ENCODE data around the gene PPP2R5D. TPM values are rescaled to one million over a fixed set of nuclear protein-coding genes. Genes with fewer than 3 reads are reported as not detected.

Gene PPP2R5D
- total and polyA plus RNA-seq, 2 of the 8 experiments (the other 6 are each of a cell fraction or from before 2014, with no cell fraction given), result 52.1 to 55.7 TPM

GRCh38 chr6:42961020-42961470, 23.3 kb upstream of the PPP2R5D start:
- Histone ChIP-seq H3K56ac (replicated peaks; ENCODE audit: insufficient read length, low read depth, low read length) (no peak overlapping the region), H3K79me1 (ENCODE audit: low read depth, low read length) (no peaks in the 10 kb centered on the region; the same call in 1 of the 2 replicates), H2BK15ac (ENCODE audit: low read length) (0 out of 2 replicates have a peak overlapping the region, but pooled peaks have one; percentile 81), H4K5ac (ENCODE audit: insufficient read length, low read depth, low read length) (no peak overlapping the region), H3K14ac (ENCODE audit: insufficient read length) (no peak overlapping the region), H2BK120ac (replicated peaks; ENCODE audit: low read depth, low read length) (no peak overlapping the region), H4K91ac (replicated peaks; ENCODE audit: insufficient read length, low read length) (no peak overlapping the region), H3K9me3 (ENCODE audit: insufficient read depth in 2 of 2, low read depth in 1 of 2, low read length in 1 of 2) (no peaks in the 10 kb centered on the region), H3K18ac (ENCODE audit: extremely low read depth, low read length) (no peak overlapping the region; the same call in 1 of the 2 replicates), H2BK12ac (ENCODE audit: low read depth, low read length) (0 out of 2 replicates have a peak overlapping the region, but pooled peaks have one; percentile 50), H4K20me1 (replicated peaks in 1 of 2; ENCODE audit: control insufficient read depth in 1 of 2, insufficient read depth in 2 of 2, low read length in 2 of 2) (no peaks in the 10 kb centered on the region), H3K4ac (replicated peaks; ENCODE audit: insufficient read length, low read depth, low read length) (no peak overlapping the region), H4K8ac (ENCODE audit: extremely low read depth, insufficient read depth, low read length) (no peak overlapping the region), H2BK5ac (ENCODE audit: low read depth, low read length) (0 out of 2 replicates have a peak overlapping the region, but pooled peaks have one; percentile 24), H2AK5ac (ENCODE audit: low read depth, low read length) (no peak overlapping the region), H3K36me3 (ENCODE audit: control insufficient read depth in 2 of 4, insufficient read depth in 4 of 4, low read length in 3 of 4) (peaks cover 0 to 2% (median 0%) of the 10 kb centered on the region in 4 experiments; a peak in 1 of 8 replicates), H3K79me2 (ENCODE audit: control insufficient read depth in 1 of 2, insufficient read depth in 2 of 2, low read length in 2 of 2) (no peaks in the 10 kb centered on the region), H3K23ac (ENCODE audit: insufficient read length) (no peak overlapping the region), H3K4me3 (ENCODE audit: extremely low read depth in 1 of 4, insufficient read depth in 2 of 4, low read depth in 3 of 4, low read length in 4 of 4) (peak overlapping the region; percentile 50 to 87 (median 76)), H3K27me3 (replicated peaks in 1 of 4; ENCODE audit: control insufficient read depth in 3 of 4, extremely low read depth in 1 of 4, insufficient read depth in 3 of 4, low read length in 3 of 4) (peaks cover 0 to 13% (median 10%) of the 10 kb centered on the region in 4 experiments; a peak in 5 of 7 replicates), H3K27ac (ENCODE audit: low read depth, low read length) (no peak overlapping the region), H2AFZ (ENCODE audit: low read length) (no peak overlapping the region), H2BK20ac (ENCODE audit: low read length) (no peak overlapping the region), H3K23me2 (ENCODE audit: low read depth, low read length) (peaks cover 10% of the 10 kb centered on the region), H3K4me2 (ENCODE audit: insufficient read depth in 1 of 2, low read depth in 2 of 2, low read length in 2 of 2) (peak overlapping the region; percentile 69 to 99), H3K4me1 (replicated peaks in 1 of 4; ENCODE audit: control insufficient read depth in 3 of 4, insufficient read depth in 4 of 4, low read length in 3 of 4) (peaks cover 0 to 8% (median 6%) of the 10 kb centered on the region in 4 experiments; a peak in 5 of 7 replicates), H3K9ac (replicated peaks in 1 of 4; ENCODE audit: extremely low read depth in 1 of 4, low read depth in 3 of 4, low read length in 3 of 4) (peak overlapping the region in 1 of 4 experiments; percentile 25; a peak in 2 of 7 replicates)
- ChIA-PET POLR2A (ENCODE audit: partially characterized antibody) (interaction anchor here (0.8 to 5.3 kb wide), 16 partner anchors 9 to 198 kb away, joined by 3 to 21 read pairs (median 4); partner anchors contain the start of genes CNPY3, KLHDC3, MEA1 and PEX6), CTCF (ENCODE audit: partially characterized antibody) (interaction anchor here (0.6 to 2.2 kb wide), 11 partner anchors 9 to 117 kb away, joined by 3 to 6 read pairs (median 3); partner anchors contain the start of genes CNPY3, KLHDC3 and MEA1)
- TF ChIP-seq POLR2AphosphoS5 (IDR thresholded peaks at IDR 0.05; ENCODE audit: low read depth, low read length) (no peak), SP1 (IDR thresholded peaks at IDR 0.05; ENCODE audit: low read depth, low read length) (no peak), ZNF274 (IDR thresholded peaks at IDR 0.05; ENCODE audit: borderline replicate concordance, extremely low read depth, low read length) (no peak), SAP30 (IDR thresholded peaks at IDR 0.05; ENCODE audit: insufficient read depth, insufficient replicate concordance, low read length) (no peak), CBX5 (IDR thresholded peaks at IDR 0.05; ENCODE audit: low read depth, low read length) (no peak), SIN3A (conservative IDR thresholded peaks at IDR 0.05 in 1 of 2, IDR thresholded peaks at IDR 0.05 in 1 of 2; ENCODE audit: low read depth in 1 of 2, low read length in 2 of 2) (no peak), SRF (IDR thresholded peaks at IDR 0.05; ENCODE audit: low read depth, low read length) (no peak), TBP (IDR thresholded peaks at IDR 0.05; ENCODE audit: low read depth, low read length) (no peak), EZH2 (IDR thresholded peaks at IDR 0.05; ENCODE audit: low read depth, low read length, severe bottlenecking) (no peak), CREB1 (IDR thresholded peaks at IDR 0.05) (no peak), MAFK (IDR thresholded peaks at IDR 0.05; ENCODE audit: low read depth, low read length) (no peak)
- WGBS, 2 experiments (ENCODE audit: extremely low coverage in 1 of 2, insufficient coverage in 1 of 2, insufficient read length in 1 of 2, insufficient replicate concordance in 2 of 2, low coverage in 1 of 2, low lambda C conversion rate in 2 of 2, missing lambda C conversion rate in 1 of 2), result 32% methylated on average over 15 of the region's 15 CpGs; no CpG with 5 or more reads in 1 of the 2 experiments
- DNase-seq (ENCODE audit: low read depth in 1 of 2, low spot score in 2 of 2), result no peak
- no peak for FAIRE-seq

Measured in H1 (cell line).